WI38 (cell line): ENCODE data around the gene KCTD5.
"Not testable (repeated sequence)": the region's sequence is repeated elsewhere in the genome, so short reads cannot be mapped to it uniquely, and the experiment has no call there.

Experiments
- H3K4me3 ChIP-seq: 2 replicates; pipeline ENCODE4 v1.5.1; 2011; ENCODE audit warnings: low read depth, mild to moderate bottlenecking, control low read depth, low read length
- CTCF ChIP-seq: IDR thresholded peaks from 2 replicates; pipeline ENCODE4 v1.5.1; 2012; ENCODE audit warnings: low read depth, mild to moderate bottlenecking, control low read depth, low read length

The KCTD5 gene

GRCh38 chr16:2687531-2688308 is 5.4 kb downstream of the KCTD5 start:
- H3K4me3 ChIP-seq, result no peak overlapping the region
- TF ChIP-seq CTCF, result no peak

- H3K4me3 ChIP-seq, result not testable (repeated sequence)
These were observed 7.1 kb downstream of the KCTD5 start for GRCh38 chr16:2689422-2689821.

GRCh38 chr16:2689968-2690801 is 7.9 kb downstream of the KCTD5 start:
- no peak overlapping the region for H3K4me3 ChIP-seq
- no peak for TF ChIP-seq CTCF

GRCh38 chr16:2690852-2691251 is 8.5 kb downstream of the KCTD5 start:
- no peak overlapping the region for H3K4me3 ChIP-seq
- TF ChIP-seq CTCF, result no peak

- H3K4me3 ChIP-seq, result no peak overlapping the region
- TF ChIP-seq CTCF, result no peak
These were observed 9.3 kb downstream of the KCTD5 start for GRCh38 chr16:2691491-2692248.

DNA sequence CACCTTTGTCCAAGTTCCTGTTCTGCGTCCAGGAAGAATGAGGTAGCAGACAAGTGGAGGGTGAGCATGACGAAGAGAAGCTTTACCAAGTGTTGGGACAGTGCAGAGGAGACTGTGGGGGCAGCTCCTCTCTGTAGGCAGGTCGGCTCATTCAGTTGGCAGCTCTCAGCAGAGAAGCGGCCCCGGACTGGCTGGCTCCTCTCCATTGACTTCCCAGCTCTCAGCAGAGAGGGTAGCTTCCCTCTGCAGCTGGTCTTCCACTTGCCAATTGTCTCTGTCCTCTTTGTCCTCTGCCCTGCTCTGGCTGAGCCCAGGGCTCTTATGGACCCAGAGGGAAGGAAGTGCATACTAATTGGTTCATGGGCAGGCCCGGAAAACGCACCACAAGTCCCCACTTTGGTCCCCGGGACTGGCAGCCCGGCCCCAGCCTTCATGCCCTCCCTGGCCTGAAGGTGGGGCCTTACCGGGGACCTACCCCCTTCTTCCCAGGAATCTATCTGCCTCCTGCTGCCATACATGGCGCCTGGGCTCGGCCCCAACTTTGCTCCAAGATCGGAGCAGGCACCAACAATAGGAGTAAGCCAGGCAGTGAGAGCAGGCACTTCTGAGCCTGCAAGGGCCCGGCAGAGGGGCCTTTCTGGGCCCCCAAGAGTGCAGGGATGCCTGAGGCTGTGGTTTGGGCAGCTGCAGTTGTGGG is 10.1 kb downstream of the KCTD5 start:
- H3K4me3 ChIP-seq, result no peak overlapping the region
- TF ChIP-seq CTCF, result no peak

GRCh38 chr16:2692948-2693651 is 10.8 kb downstream of the KCTD5 start:
- no peak for TF ChIP-seq CTCF
- no peak overlapping the region for H3K4me3 ChIP-seq

- not testable (repeated sequence) for H3K4me3 ChIP-seq
These were observed 14.4 kb downstream of the KCTD5 start for GRCh38 chr16:2696601-2697250.
